ENCODE results near the gene HHIPL1.

GRCh38 chr14:99602054-99602787 lies 42.7 kb upstream of the HHIPL1 start:
- TF ChIP-seq, protein P1, sequence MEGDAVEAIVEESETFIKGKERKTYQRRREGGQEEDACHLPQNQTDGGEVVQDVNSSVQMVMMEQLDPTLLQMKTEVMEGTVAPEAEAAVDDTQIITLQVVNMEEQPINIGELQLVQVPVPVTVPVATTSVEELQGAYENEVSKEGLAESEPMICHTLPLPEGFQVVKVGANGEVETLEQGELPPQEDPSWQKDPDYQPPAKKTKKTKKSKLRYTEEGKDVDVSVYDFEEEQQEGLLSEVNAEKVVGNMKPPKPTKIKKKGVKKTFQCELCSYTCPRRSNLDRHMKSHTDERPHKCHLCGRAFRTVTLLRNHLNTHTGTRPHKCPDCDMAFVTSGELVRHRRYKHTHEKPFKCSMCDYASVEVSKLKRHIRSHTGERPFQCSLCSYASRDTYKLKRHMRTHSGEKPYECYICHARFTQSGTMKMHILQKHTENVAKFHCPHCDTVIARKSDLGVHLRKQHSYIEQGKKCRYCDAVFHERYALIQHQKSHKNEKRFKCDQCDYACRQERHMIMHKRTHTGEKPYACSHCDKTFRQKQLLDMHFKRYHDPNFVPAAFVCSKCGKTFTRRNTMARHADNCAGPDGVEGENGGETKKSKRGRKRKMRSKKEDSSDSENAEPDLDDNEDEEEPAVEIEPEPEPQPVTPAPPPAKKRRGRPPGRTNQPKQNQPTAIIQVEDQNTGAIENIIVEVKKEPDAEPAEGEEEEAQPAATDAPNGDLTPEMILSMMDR (IDR thresholded peaks at IDR 0.05; ENCODE audit: poor library complexity), result no peak
- no peak for TF ChIP-seq EZH2 (IDR thresholded peaks at IDR 0.05; ENCODE audit: borderline replicate concordance)
